Progenitor cell of endocrine pancreas (in vitro differentiated cells): ENCODE data around the gene SMPDL3B. TPM values are rescaled to one million over a fixed set of nuclear protein-coding genes. Genes with fewer than 3 reads are reported as not detected.

Source experiments
- DNase-seq: peaks from one replicate; pipeline ENCODE4 v3.0.0; 2021; ENCODE audit warnings: low spot score; ENCODE audit not compliant: unreplicated experiment
- H3K27ac Mint-ChIP-seq: 2 replicates; pipeline ENCODE4 v1.8.0; 2021; ENCODE audit warnings: mild to moderate bottlenecking, moderate library complexity, mixed read lengths
- H3K27me3 Mint-ChIP-seq: 2 replicates; pipeline ENCODE4 v1.8.0; 2021; ENCODE audit warnings: mixed read lengths
- H3K36me3 Mint-ChIP-seq: 2 replicates; pipeline ENCODE4 v1.8.0; 2022; ENCODE audit warnings: mixed read lengths; ENCODE audit not compliant: insufficient read depth
- H3K4me1 Mint-ChIP-seq: 2 replicates; pipeline ENCODE4 v1.8.0; 2021; ENCODE audit warnings: low read depth, mixed read lengths
- H3K4me3 Mint-ChIP-seq: 2 replicates; pipeline ENCODE4 v1.8.0; 2021; ENCODE audit warnings: low read depth, mild to moderate bottlenecking, moderate library complexity, mixed read lengths
- H3K9me3 Mint-ChIP-seq: 2 replicates; pipeline ENCODE4 v1.8.0; 2021; ENCODE audit warnings: low read depth, mixed read lengths
- total RNA-seq: library from RNA; stranded (reverse); gene quantifications from 2 replicates; pipeline ENCODE4 v1.2.1, GENCODE V29; 2021
- TF ChIP-seq, protein P1 (sequence below): fragments of 200-600 bp; sonication (generic); IDR thresholded peaks from one replicate; pipeline ENCODE4 v1.5.0; 2021; ENCODE audit warnings: antibody characterized with exemption, mild to moderate bottlenecking; ENCODE audit not compliant: unreplicated experiment

SMPDL3B gene
- total RNA-seq, 1 donor from 2014 or later = 18.5 TPM

DNA sequence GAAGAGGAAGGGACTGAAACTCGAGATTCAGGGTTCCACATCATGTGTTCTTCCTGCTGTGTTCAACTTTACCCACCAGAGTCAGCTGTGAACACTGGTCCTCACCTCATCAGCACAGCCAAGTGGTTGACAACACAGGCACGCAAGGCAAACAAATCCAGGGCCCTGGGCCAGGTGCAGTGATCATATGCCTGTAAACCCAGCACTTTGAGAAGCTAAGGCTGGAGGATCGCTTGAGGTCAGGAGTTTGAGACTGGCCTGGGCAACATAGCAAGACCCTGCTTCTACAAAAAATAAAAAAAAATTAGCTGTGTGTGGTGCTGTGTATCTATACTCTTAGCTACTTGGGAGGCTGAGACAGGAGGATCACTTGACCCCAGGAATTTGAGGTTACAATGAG lies 16.6 kb downstream of the SMPDL3B start:
- Mint-ChIP-seq H3K4me1 (no peaks in the 10 kb centered on the region), H3K27ac (no peak overlapping the region), H3K9me3 (no peaks in the 10 kb centered on the region), H3K27me3 (no peaks in the 10 kb centered on the region), H3K36me3 (peaks cover 4% of the 10 kb centered on the region), H3K4me3 (no peak overlapping the region)
- TF ChIP-seq, protein P1, sequence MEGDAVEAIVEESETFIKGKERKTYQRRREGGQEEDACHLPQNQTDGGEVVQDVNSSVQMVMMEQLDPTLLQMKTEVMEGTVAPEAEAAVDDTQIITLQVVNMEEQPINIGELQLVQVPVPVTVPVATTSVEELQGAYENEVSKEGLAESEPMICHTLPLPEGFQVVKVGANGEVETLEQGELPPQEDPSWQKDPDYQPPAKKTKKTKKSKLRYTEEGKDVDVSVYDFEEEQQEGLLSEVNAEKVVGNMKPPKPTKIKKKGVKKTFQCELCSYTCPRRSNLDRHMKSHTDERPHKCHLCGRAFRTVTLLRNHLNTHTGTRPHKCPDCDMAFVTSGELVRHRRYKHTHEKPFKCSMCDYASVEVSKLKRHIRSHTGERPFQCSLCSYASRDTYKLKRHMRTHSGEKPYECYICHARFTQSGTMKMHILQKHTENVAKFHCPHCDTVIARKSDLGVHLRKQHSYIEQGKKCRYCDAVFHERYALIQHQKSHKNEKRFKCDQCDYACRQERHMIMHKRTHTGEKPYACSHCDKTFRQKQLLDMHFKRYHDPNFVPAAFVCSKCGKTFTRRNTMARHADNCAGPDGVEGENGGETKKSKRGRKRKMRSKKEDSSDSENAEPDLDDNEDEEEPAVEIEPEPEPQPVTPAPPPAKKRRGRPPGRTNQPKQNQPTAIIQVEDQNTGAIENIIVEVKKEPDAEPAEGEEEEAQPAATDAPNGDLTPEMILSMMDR = no peak
- DNase-seq = no peak

DNA sequence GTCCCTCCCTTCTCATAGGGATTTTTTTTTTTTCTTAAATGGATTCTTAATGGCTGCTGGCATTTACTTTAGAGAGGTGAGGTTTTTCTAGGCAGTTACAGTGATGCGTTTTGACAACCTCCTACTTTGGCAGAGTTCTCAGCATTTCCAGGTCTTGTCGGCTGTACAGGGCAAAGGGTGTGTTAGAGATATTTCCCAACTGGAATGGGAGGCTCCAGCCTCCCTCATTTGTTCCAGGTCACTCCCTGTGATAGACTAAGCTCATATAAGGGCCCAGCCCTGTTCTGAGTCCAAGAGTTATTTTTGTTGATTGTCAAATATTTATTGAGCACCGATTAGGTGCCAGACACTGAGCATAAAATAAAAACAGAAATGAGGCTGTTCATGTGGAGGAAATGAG lies 17.3 kb downstream of the SMPDL3B start:
- Mint-ChIP-seq H3K36me3 (peaks cover 4% of the 10 kb centered on the region), H3K4me1 (no peaks in the 10 kb centered on the region)

DNA sequence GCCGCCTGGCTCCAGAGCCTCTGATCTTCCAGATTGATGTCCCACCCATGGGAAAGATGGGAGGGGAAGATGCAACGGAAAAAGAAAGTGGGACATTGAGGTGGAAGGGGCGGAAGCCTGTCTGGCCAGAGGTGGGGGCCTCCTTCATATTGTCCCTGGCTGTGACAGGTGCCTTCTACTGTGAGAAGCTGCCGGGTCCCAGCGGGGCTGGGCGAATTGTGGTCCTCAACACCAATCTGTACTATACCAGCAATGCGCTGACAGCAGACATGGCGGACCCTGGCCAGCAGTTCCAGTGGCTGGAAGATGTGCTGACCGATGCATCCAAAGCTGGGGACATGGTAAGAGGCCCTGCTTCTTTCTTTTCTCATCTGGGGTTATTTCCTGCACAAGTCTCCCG lies 19.4 kb downstream of the SMPDL3B start:
- TF ChIP-seq, protein P1 = no peak
- no peaks in the 10 kb centered on the region for H3K4me1 Mint-ChIP-seq
- no peak overlapping the region for H3K4me3 Mint-ChIP-seq
- H3K36me3 Mint-ChIP-seq = peaks cover 2% of the 10 kb centered on the region
- H3K27me3 Mint-ChIP-seq = no peaks in the 10 kb centered on the region
- no peak for DNase-seq
- H3K9me3 Mint-ChIP-seq = no peaks in the 10 kb centered on the region
- H3K27ac Mint-ChIP-seq = no peak overlapping the region

More for the DNA sequence above, 17.3 kb downstream of the SMPDL3B start:
- DNase-seq = no peak
- Mint-ChIP-seq H3K9me3 (no peaks in the 10 kb centered on the region), H3K4me3 (no peak overlapping the region), H3K27ac (no peak overlapping the region), H3K27me3 (no peaks in the 10 kb centered on the region)
- TF ChIP-seq, protein P1 = no peak

DNA sequence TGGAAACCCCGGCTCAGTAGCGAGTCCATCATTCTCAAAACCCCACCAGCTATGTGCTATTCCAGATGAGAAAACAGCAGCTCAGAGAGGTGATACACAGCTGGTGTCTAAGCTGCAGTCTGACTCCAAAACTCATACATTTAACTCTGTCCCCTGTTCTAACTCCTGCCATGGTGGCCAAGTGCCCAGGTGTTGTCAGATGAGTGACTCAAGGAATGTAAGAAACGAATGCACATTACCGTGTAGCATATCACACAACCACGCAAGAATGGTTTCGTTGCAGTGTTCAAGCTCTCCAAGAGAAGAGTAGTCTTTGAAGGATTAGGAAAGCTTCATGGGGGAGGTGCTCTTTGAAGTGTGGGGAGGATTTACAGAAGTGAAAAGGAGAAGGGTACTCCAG lies 20.3 kb downstream of the SMPDL3B start:
- H3K27me3 Mint-ChIP-seq = no peaks in the 10 kb centered on the region
- no peaks in the 10 kb centered on the region for H3K9me3 Mint-ChIP-seq
- no peak overlapping the region for H3K27ac Mint-ChIP-seq
- no peak for DNase-seq
- H3K4me1 Mint-ChIP-seq = peaks cover 2% of the 10 kb centered on the region
- TF ChIP-seq, protein P1 = no peak
- no peak overlapping the region for H3K4me3 Mint-ChIP-seq
- H3K36me3 Mint-ChIP-seq = peaks cover 2% of the 10 kb centered on the region

DNA sequence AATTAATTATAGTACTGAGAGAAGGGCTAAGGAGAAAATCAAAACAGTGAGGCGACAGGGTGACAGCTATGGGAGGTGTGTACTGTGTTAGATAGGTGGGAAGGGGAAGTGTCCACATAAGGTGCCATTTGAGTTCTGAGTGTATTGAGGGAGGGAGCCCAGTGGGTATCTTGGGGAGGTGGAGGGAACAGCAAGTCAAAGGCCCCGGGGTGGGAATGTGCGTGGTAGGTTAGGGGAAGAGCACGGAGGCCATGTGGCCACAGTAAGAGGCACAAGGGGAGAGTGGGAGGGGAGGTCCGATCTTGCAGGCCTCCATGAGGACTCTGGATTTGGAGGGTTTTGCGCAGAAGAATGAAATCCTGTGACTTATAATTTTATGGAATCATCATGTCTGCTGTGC lies 22.0 kb downstream of the SMPDL3B start:
- Mint-ChIP-seq H3K9me3 (no peaks in the 10 kb centered on the region), H3K4me1 (peaks cover 11% of the 10 kb centered on the region), H3K27ac (no peak overlapping the region), H3K27me3 (no peaks in the 10 kb centered on the region), H3K36me3 (peaks cover 2% of the 10 kb centered on the region), H3K4me3 (no peak overlapping the region)
- no peak for DNase-seq
- TF ChIP-seq, protein P1 = no peak
